ENCODE results near the gene RNU6-9.
A peak's percentile ranks its signal among the peaks of the same experiment; 100 is the strongest.

Gene RNU6-9

GRCh38 chr19:899336-900042 lies 6.2 kb downstream of the RNU6-9 start:
- no peak for DNase-seq

DNA sequence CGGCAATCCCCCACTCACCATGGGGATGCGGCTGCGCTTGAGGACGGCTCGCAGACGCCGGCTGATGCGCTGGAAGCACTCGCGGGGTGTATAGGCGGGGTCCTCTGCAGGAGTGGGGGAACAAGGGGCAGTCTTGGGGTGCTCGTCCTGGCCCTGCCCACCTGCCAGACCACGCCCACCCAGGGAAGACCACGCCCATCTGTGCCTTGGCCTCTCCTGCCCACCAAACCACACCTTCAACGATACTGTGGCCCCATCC lies 6.7 kb downstream of the RNU6-9 start:
- no peak for DNase-seq

GRCh38 chr19:900302-901111 lies 7.2 kb downstream of the RNU6-9 start:
- DNase-seq: no peak

DNA sequence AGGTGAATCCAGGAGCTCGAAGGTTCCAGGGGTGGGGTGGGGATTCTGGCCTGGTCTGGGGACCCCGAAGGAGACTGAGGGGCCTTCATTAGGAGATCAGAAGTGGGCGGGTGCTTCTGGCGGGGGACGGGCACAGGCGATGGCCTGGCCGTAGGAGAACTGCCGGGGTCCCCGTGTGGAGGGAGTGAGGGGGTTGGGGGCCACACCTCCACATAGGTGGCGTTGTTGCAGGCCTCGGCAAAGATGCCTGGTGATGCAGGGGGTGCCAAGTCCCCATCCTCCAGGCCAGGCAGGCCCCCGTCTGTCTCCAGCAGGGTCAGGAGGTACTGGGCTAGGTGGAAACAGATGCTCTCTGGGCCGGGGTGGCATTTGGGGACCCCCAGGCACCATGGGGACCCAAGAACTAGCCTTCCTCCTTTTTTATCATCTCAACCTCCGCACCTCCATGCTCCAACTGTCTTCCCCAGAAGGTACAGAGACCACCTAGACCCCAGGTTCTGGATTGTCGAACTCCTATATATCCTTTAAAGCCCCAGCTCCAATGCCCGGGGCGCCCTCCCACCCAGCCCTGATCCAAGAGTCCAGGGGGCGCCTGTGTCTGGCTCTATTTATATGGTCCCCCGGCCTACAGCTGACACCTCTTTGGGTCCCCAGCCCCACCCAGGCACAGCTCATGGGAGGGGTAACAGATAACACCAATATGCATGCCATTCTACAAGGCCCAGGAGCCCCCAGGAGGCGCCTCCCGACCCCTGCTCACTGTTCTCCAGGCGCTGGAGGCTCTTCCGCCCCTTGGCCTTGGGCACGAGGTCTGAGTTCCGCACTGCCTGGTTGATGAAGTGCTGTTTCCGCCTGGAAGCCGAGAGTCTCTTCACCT lies 8.2 kb downstream of the RNU6-9 start:
- no peak for DNase-seq

DNA sequence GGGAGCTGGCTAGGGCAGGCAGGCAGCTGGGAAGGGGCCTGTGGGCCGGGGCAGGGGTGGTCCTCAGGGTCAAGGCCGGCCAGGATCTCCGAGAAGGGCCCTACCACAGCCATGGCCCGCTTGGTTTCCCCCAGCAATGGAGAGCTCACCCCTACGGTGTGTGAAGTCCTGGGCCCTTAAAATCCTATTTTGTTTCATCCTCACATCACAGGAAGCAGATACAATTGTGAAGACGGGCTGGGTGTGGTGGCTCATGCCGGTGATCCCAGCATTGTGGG lies 8.7 kb downstream of the RNU6-9 start:
- no peak for DNase-seq

- no peak for DNase-seq
Observed at GRCh38 chr19:902446-903226, 9.4 kb downstream of the RNU6-9 start.

DNA sequence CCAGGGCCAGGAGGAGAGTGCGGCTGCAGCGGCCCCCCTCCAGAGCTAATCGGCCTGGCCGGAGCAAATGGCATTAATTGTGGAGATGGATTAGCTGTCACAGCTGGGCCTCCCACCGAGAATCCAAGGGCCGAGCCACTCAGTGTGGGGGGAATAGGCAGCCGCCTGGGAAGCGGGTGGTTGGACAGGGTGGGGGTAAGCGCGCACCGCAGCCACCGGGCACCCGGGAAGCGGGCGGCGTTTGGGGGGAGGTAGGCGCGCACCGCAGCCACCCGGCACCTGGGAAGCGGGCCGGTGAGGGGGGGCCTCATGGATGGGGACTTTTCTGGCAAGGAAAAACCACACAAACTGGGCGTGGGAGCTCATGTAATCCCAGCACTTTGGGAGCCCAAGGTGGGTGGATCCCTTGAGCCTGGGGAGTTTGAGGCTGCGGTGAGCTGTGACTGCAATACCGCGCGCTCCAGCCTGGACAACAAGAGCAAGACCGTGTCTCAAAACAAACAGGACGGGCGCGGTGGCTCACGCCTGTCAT lies 10.0 kb downstream of the RNU6-9 start:
- no peak for DNase-seq

DNA sequence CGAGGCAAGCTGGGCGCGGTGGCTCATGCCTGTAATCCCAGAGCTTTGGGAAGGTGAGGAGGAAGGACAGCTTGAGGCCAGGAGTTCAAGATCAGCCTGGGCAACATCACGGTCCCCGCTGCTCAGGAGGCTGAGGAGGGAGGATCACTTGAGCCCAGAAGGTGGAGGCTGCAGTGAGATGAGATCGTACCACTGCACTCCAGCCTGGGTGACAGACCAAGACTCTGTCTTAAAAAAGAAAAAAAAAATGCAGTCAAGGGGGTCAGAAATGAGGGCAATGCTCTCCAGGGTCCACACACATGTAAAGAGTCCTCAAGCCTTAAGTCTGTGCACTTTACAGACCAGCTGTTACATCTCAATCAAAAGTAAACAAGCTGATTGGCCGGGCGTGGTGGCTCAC lies 11.3 kb downstream of the RNU6-9 start:
- no peak for DNase-seq

DNA sequence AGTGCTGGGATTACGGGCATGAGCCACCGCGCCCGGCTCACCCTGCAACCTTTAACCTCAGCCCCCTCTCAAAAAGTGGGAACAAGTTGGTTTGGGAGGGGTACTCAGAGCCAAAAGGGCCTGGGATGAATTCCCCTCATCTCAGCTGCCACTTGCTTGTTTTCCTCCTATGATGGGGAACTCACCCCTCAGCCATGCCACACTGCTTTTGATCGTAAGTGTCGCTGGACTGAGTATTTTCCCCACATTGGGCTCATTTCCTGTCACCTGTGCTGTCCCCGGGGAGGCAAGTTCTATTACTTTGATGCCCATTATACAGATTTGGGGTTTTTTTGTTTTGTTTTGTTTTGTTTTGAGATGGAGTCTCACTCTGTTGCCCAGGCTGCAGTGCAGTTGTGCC lies 13.2 kb downstream of the RNU6-9 start:
- DNase-seq: no peak

DNA sequence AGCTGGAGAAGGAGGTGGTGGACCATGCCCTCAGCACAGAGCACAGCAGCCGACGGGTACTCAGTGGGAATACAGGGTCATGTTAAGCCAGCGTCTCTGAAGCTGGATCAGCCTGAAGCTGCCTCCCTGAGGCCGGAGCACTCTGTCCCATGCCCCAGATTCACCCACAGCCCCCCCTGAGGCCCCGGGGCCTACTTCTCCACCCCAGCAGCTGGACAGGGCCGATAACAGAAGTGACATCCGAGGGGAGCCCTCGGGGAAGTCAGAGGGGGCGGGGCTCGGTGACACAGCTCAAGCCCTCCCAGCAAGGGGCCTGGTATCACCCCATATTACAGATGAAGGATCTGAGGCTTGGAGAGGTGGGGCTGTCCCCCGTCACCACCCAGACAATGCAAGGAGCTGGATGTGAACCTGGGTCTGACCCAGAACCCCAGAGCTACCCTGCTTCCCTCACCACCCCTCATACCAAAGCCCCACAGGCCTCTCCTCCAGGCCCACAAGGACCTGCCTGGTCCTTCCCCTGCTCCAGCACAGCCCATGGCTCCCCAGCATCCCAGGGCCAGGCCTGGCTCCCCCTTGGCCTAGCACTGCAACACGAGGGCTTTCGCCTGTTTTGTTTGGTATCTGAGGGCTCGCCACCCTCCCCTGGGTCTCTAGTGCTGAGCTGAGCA lies 14.0 kb downstream of the RNU6-9 start:
- DNase-seq: no peak

DNA sequence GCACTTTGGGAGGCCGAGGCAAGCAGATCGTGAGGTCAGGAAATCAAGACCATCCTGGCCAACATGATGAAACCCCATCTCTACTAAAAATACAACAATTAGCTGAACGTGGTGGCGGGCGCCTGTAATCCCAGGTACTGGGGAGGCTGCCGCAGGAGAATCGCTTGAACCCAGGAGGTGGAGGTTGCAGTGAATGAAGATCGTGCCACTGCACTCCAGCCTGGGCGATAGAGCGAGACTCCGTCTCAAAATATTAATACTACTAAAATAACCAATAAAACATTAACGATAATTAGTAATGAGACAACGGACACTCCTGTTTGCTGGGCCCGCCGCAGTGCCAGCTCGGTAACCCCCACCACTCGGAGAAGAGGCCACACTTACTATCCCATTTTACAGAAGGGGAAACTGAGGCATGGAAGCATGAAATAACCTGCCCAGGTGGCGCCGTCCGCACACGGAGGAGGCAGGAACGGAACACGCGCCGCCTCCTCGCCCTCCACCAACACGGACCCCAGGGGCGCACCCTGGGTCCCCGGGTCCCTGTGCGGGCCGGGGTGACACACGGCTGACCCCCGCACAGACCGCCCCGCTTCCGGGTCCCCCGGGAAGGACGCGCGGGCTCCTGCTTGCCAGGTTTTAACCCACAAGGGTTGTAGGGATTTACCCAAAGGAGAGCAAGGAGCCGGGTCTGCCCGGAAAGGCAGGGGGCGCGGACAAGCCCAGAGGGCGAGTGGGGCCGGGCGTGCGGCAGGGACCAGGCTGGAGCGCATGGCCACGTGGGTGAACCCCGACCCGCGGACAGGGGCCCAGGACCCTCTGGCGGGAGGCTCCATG lies 18.1 kb downstream of the RNU6-9 start:
- no peak for DNase-seq

- DNase-seq: no peak
Observed at GRCh38 chr19:912181-913079, 19.1 kb downstream of the RNU6-9 start.

- DNase-seq: peak; percentile 88
Observed at GRCh38 chr19:913080-913748, 19.9 kb downstream of the RNU6-9 start, which contains the start of gene R3HDM4. Gene R3HDM4 (minus strand): TSS chr19:913219. CDS start chr19:913157, 62 bp downstream.

DNA sequence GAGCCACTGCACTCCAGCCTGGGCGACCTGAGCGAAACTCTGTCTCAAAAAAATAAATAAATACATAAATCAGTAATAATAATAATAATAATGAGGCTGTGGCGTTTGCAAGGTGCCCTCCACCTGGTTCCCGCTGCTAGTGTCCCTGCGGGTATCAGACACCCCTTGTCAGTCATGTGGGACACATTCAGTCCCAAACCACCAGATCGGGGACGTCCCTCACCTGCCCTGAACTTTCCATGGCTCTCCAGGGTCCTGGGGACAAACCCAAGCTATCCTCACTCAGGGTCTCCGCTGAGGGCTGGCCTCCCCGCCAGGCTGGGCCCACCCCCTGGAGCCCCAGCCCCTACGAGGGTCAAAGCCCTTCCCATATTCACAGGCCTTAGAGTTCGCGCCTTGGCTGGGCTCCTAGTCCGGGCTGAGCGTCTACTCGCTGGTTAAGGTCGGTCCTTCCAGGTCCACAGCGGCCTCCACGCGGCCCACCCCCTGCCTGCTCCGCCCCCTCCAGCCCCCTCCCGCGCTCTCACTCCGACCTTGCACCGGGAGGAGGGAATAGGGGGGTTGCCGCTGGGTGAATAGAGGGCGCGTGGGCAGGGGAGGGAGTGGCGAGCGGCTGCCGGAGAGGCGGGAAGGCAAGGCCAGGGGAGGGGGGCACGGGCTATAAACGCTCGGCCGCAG lies 23.5 kb downstream of the RNU6-9 start:
- DNase-seq: no peak

DNA sequence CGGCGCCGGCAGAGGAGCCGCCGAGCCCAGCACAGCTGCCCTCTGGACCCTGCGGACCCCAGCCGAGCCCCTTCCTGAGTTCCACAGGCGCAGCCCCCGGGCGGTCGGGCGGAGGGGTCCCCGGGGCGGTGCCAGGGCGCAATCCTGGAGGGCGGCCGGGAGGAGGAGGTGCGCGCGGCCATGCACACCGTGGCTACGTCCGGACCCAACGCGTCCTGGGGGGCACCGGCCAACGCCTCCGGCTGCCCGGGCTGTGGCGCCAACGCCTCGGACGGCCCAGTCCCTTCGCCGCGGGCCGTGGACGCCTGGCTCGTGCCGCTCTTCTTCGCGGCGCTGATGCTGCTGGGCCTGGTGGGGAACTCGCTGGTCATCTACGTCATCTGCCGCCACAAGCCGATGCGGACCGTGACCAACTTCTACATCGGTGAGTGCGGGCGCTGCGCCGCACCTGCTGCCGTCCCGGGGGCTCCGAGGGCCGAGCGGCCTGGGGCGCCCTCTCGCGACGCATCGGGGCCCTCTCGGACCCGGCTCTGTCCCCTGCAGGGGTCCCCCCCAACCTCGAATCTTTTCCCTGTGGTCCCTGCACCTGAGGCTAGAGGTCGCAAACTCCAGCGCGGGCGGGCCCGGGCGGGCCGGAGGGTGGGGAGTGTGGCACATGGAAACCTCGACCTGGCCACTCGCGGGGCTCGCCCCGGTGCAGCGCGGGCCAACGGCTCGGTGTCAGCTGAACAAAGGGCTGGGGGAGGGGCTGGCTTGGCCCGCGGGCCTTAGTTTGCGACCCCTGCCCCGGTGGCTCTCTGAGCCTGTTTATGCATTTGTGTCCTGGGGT lies 24.3 kb downstream of the RNU6-9 start, which contains the start of gene KISS1R:
Gene KISS1R, plus strand, starts transcription at position 11 of the 829 bp plus-strand sequence. Its CDS starts 170 bp downstream, at position 181.
- no peak for DNase-seq

DNA sequence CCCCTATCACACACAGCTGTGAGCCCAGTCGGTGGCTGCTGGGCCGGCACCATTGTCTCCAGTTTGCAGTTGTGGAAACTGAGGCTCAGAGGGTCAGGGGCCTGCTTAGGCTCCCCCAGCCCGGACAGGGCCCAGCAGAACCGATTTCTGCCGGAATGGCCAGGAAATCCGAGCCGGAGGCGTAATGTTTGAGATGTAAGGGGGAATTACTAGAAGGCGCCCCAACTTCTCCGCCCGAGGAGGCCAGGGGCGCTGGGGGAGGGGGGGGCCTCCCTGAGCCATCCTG lies 24.8 kb downstream of the RNU6-9 start:
- DNase-seq: no peak

GRCh38 chr19:918481-919198 lies 25.4 kb downstream of the RNU6-9 start:
- no peak for DNase-seq
